PC-3 (cell line): ENCODE measurements around the gene HECTD1.

Source experiments
- CTCF ChIP-seq: fragments of 300-600 bp; sonication (generic); conservative IDR thresholded peaks from 2 replicates; pipeline ENCODE4 v1.5.1; 2017; ENCODE audit warnings: antibody characterized with exemption, low read depth, mild to moderate bottlenecking, low read length
- EZH2 ChIP-seq: fragments of 300-600 bp; sonication (generic); IDR thresholded peaks from one replicate; pipeline ENCODE4 v1.6.1; 2017; ENCODE audit warnings: antibody characterized with exemption, mild to moderate bottlenecking, low read length; ENCODE audit not compliant: unreplicated experiment
- EZH2phosphoT487 ChIP-seq: fragments of 300-600 bp; sonication (generic); IDR thresholded peaks from 2 replicates; pipeline ENCODE4 v1.6.1; 2018; ENCODE audit warnings: mild to moderate bottlenecking, antibody characterized with exemption, low read length, borderline replicate concordance

GRCh38 chr14:31181271-31181670 lies 26.3 kb downstream of the HECTD1 start:
- TF ChIP-seq CTCF (no peak), EZH2 (no peak), EZH2phosphoT487 (no peak)
